ENCODE results near the gene ATP9B.

DNA sequence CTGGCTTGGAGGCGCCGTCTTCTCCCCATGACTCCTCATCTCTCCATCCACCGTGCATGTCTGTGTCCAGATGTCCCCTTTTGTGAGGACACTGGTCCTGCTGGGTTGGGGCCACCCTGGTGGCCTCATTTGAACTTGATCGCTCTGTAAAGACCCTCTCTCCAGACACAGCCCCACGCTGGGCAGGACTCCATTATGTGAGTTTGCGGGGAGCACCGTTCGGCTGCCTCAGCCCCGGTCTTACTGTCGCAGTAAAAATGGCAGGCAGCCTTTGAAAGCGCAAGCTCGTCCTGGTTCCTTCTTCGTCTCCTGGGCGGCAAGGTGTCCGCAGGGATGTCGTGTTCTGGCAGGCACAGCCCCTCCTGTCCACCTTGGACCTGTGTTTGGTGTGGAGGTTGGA lies 344.2 kb downstream of the ATP9B start:
- TF ChIP-seq, protein P1, sequence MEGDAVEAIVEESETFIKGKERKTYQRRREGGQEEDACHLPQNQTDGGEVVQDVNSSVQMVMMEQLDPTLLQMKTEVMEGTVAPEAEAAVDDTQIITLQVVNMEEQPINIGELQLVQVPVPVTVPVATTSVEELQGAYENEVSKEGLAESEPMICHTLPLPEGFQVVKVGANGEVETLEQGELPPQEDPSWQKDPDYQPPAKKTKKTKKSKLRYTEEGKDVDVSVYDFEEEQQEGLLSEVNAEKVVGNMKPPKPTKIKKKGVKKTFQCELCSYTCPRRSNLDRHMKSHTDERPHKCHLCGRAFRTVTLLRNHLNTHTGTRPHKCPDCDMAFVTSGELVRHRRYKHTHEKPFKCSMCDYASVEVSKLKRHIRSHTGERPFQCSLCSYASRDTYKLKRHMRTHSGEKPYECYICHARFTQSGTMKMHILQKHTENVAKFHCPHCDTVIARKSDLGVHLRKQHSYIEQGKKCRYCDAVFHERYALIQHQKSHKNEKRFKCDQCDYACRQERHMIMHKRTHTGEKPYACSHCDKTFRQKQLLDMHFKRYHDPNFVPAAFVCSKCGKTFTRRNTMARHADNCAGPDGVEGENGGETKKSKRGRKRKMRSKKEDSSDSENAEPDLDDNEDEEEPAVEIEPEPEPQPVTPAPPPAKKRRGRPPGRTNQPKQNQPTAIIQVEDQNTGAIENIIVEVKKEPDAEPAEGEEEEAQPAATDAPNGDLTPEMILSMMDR (IDR thresholded peaks at IDR 0.05 in 8 of 11, conservative IDR thresholded peaks at IDR 0.05 in 3 of 11) = no peak
- TF ChIP-seq POLR2AphosphoS5 (IDR thresholded peaks at IDR 0.05) (no peak), POLR2A (IDR thresholded peaks at IDR 0.05) (no peak)

Measured in spleen (tissue), 7 donors.